HL-60 (cell line): ENCODE measurements around the gene BAZ1B.

Experiments
- CTCF ChIP-seq: IDR thresholded peaks from one replicate; pipeline ENCODE4 v1.5.1; 2011; ENCODE audit warnings: low read length, control low read depth, inconsistent platforms; ENCODE audit not compliant: insufficient read depth
- POLR2AphosphoS5 ChIP-seq: IDR thresholded peaks from 2 replicates; pipeline ENCODE4 v1.6.1; 2012; ENCODE audit warnings: low read depth
- TF ChIP-seq, protein P1 (sequence below): IDR thresholded peaks from 2 replicates; pipeline ENCODE4 v1.6.1; 2012; ENCODE audit warnings: low read depth; ENCODE audit not compliant: insufficient replicate concordance

DNA sequence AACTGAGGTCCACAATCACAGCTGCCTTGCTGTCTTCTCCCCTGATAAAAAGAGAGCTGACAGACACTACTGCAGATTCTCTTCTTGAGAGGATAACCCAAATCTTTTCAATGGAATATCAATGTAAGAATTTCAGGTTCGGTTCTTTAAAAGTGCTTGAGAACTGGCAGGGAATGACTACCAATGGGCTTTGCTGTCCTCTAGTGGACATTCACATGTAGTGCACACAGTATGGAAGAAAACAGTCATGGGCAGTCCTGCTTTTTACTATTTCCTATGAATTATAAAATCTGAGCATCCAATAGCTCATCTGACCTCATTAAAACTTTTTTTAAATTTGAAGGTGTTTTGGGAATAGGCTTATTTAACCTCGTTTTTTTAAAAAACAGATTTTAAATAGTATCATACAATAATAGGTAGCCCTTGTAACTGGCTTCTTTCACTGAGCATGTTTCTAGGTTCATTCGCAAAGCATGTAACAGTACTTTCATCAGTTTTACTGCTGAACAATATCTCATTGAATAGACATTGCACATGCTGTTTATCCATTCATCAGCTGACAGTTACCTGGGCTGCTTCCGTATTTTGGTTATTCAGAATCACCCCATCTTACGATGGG is 70.2 kb downstream of the BAZ1B start:
- peak; percentile 99 for TF ChIP-seq CTCF
- TF ChIP-seq POLR2AphosphoS5, result no peak
- TF ChIP-seq, protein P1, sequence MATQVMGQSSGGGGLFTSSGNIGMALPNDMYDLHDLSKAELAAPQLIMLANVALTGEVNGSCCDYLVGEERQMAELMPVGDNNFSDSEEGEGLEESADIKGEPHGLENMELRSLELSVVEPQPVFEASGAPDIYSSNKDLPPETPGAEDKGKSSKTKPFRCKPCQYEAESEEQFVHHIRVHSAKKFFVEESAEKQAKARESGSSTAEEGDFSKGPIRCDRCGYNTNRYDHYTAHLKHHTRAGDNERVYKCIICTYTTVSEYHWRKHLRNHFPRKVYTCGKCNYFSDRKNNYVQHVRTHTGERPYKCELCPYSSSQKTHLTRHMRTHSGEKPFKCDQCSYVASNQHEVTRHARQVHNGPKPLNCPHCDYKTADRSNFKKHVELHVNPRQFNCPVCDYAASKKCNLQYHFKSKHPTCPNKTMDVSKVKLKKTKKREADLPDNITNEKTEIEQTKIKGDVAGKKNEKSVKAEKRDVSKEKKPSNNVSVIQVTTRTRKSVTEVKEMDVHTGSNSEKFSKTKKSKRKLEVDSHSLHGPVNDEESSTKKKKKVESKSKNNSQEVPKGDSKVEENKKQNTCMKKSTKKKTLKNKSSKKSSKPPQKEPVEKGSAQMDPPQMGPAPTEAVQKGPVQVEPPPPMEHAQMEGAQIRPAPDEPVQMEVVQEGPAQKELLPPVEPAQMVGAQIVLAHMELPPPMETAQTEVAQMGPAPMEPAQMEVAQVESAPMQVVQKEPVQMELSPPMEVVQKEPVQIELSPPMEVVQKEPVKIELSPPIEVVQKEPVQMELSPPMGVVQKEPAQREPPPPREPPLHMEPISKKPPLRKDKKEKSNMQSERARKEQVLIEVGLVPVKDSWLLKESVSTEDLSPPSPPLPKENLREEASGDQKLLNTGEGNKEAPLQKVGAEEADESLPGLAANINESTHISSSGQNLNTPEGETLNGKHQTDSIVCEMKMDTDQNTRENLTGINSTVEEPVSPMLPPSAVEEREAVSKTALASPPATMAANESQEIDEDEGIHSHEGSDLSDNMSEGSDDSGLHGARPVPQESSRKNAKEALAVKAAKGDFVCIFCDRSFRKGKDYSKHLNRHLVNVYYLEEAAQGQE, result no peak
